ENCODE measurements around the gene KLRF2. TPM values are rescaled to one million over a fixed set of nuclear protein-coding genes. Genes with fewer than 3 reads are reported as not detected.

The KLRF2 gene
- total RNA-seq, 1 donor from 2014 or later, result not detected

- Mint-ChIP-seq H3K27me3 (ENCODE audit: insufficient read depth, low read depth) (peaks cover 2% of the 10 kb centered on the region), H3K36me3 (no peaks in the 10 kb centered on the region), H3K4me1 (no peaks in the 10 kb centered on the region), H3K9me3 (no peaks in the 10 kb centered on the region), H3K27ac (no peak overlapping the region), H3K4me3 (no peak overlapping the region)
- DNase-seq (ENCODE audit: low spot score), result no peak
- Histone ChIP-seq H3K4me2 (no peak overlapping the region), H3K27ac (no peak overlapping the region), H3K9ac (no peak overlapping the region), H4K20me1 (ENCODE audit: low read depth) (no peaks in the 10 kb centered on the region), H3K4me1 (no peaks in the 10 kb centered on the region), H3K27me3 (no peaks in the 10 kb centered on the region), H3K79me2 (ENCODE audit: low read depth) (no peaks in the 10 kb centered on the region), H3K4me3 (no peak overlapping the region), H2AFZ (replicated peaks) (no peak overlapping the region), H3F3A (ENCODE audit: low read depth) (no peaks in the 10 kb centered on the region), H3K36me3 (no peaks in the 10 kb centered on the region), H3K9me3 (ENCODE audit: low read depth) (no peaks in the 10 kb centered on the region)
- no peak for TF ChIP-seq EZH2 (IDR thresholded peaks at IDR 0.05)
- TF ChIP-seq CTCF (IDR thresholded peaks at IDR 0.05), result no peak
- no peak for TF ChIP-seq EZH2phosphoT487 (IDR thresholded peaks at IDR 0.05)
These were observed 62.0 kb downstream of the KLRF2 start for GRCh38 chr12:9943240-9943639.

GRCh38 chr12:9944391-9944790 is 63.1 kb downstream of the KLRF2 start:
- Mint-ChIP-seq H3K27ac (no peak overlapping the region), H3K9me3 (no peaks in the 10 kb centered on the region), H3K4me3 (no peak overlapping the region), H3K36me3 (no peaks in the 10 kb centered on the region), H3K4me1 (no peaks in the 10 kb centered on the region), H3K27me3 (ENCODE audit: insufficient read depth, low read depth) (peaks cover 2% of the 10 kb centered on the region)
- no peak overlapping the region for H2AFZ ChIP-seq (replicated peaks)
- no peak overlapping the region for H3K4me3 ChIP-seq
- H3K9ac ChIP-seq, result no peak overlapping the region
- no peaks in the 10 kb centered on the region for H3K9me3 ChIP-seq (ENCODE audit: low read depth)
- H3K27me3 ChIP-seq, result no peaks in the 10 kb centered on the region
- no peak for DNase-seq (ENCODE audit: low spot score)
- H3K27ac ChIP-seq, result no peak overlapping the region
- no peak overlapping the region for H3K4me2 ChIP-seq
- H4K20me1 ChIP-seq (ENCODE audit: low read depth), result no peaks in the 10 kb centered on the region
- H3K79me2 ChIP-seq (ENCODE audit: low read depth), result no peaks in the 10 kb centered on the region
- no peaks in the 10 kb centered on the region for H3F3A ChIP-seq (ENCODE audit: low read depth)
- H3K4me1 ChIP-seq, result no peaks in the 10 kb centered on the region
- TF ChIP-seq EZH2phosphoT487 (IDR thresholded peaks at IDR 0.05) (no peak), CTCF (IDR thresholded peaks at IDR 0.05) (no peak), EZH2 (IDR thresholded peaks at IDR 0.05) (no peak)
- H3K36me3 ChIP-seq, result no peaks in the 10 kb centered on the region

Other genes starting within 250 kb of the KLRF2 start
- 10.3 and 18.7 TPM in 2 replicates for gene CLEC2D, start 211.8 kb upstream of the KLRF2 start, total RNA-seq (ENCODE audit: low replicate concordance)
- not detected in 2 replicates for gene CLECL1, start 148.4 kb upstream of the KLRF2 start, total RNA-seq (ENCODE audit: low replicate concordance)
- not detected in 2 replicates for gene CD69, start 120.6 kb upstream of the KLRF2 start, total RNA-seq (ENCODE audit: low replicate concordance)
- gene KLRF1, start 54.0 kb upstream of the KLRF2 start, total RNA-seq (ENCODE audit: low replicate concordance), result not detected in 2 replicates
- 0.28 and 1.0 TPM in 2 replicates for gene CLEC2B, start 12.1 kb upstream of the KLRF2 start, total RNA-seq (ENCODE audit: low replicate concordance)
- gene CLEC2A, start 50.9 kb downstream of the KLRF2 start, total RNA-seq (ENCODE audit: low replicate concordance), result not detected in 2 replicates
- gene CLEC12A, start 89.9 kb downstream of the KLRF2 start, total RNA-seq (ENCODE audit: low replicate concordance), result not detected in 2 replicates
- not detected in 2 replicates for gene CLEC1B, start 117.6 kb downstream of the KLRF2 start, total RNA-seq (ENCODE audit: low replicate concordance)
- gene CLEC12B, start 129.1 kb downstream of the KLRF2 start, total RNA-seq (ENCODE audit: low replicate concordance), result not detected in 2 replicates
- not detected in 2 replicates for gene CLEC9A, start 149.2 kb downstream of the KLRF2 start, total RNA-seq (ENCODE audit: low replicate concordance)
- gene CLEC1A, start 217.5 kb downstream of the KLRF2 start, total RNA-seq (ENCODE audit: low replicate concordance), result not detected in 2 replicates
- not detected in 2 replicates for gene CLEC7A, start 248.7 kb downstream of the KLRF2 start, total RNA-seq (ENCODE audit: low replicate concordance)